Vagina (tissue), 2 donors: ENCODE measurements around the gene PPP2R2B.

ENCODE experiments used
- CTCF ChIP-seq, 3 experiments: fragments of 450-650 bp in 2 of 3; fragments of 200-600 bp in 1 of 3; sonication (generic) in 1 of 3; IDR thresholded peaks; one replicate each; pipeline ENCODE4 v1.5.1; 2017 to 2019; ENCODE audit warnings: antibody characterized with exemption in 3 of 3, mild to moderate bottlenecking in 2 of 3, moderate library complexity in 2 of 3
- POLR2A ChIP-seq, 2 donors: fragments of 450-650 bp; IDR thresholded peaks; one replicate each; pipeline ENCODE4 v1.6.1; 2017; ENCODE audit warnings: antibody characterized with exemption in 2 of 2, mild to moderate bottlenecking in 2 of 2, moderate library complexity in 2 of 2
- POLR2AphosphoS5 ChIP-seq, 2 donors: sonication (generic); formaldehyde crosslinking; IDR thresholded peaks; one replicate each; pipeline ENCODE4 v1.9.0; 2017; ENCODE audit warnings: antibody characterized with exemption in 2 of 2, mild to moderate bottlenecking in 2 of 2, low read depth in 1 of 2; ENCODE audit not compliant: insufficient read depth in 1 of 2

- TF ChIP-seq CTCF (IDR thresholded peaks at IDR 0.05) (no peak), POLR2A (IDR thresholded peaks at IDR 0.05) (no peak), POLR2AphosphoS5 (IDR thresholded peaks at IDR 0.05; ENCODE audit: insufficient read depth in 1 of 2, low read depth in 1 of 2) (no peak)
Observed at GRCh38 chr5:146827901-146828300, 50.7 kb downstream of the PPP2R2B start.
